ENCODE results near the gene LRIG2. TPM values are rescaled to one million over a fixed set of nuclear protein-coding genes. Genes with fewer than 3 reads are reported as not detected.

Gene LRIG2
- total and polyA plus RNA-seq, 2 of the 13 experiments (the other 11 are each of a cell fraction or from before 2014, with no cell fraction given), result 8.1 to 12.2 TPM

- TF ChIP-seq AHDC1 (CRISPR knock-in tag; IDR thresholded peaks at IDR 0.05; ENCODE audit: borderline replicate concordance) (peak; percentile 23), DDIT3 (CRISPR knock-in tag; IDR thresholded peaks at IDR 0.05) (no peak), ZBTB2 (CRISPR knock-in tag; IDR thresholded peaks at IDR 0.05; ENCODE audit: low read depth) (no peak), ZNF280B (CRISPR knock-in tag; IDR thresholded peaks at IDR 0.05; ENCODE audit: borderline replicate concordance) (no peak; the same call in 1 of the 2 replicates), MED8 (CRISPR knock-in tag; IDR thresholded peaks at IDR 0.05; ENCODE audit: insufficient replicate concordance) (peak; percentile 43), BORCS8-MEF2B (CRISPR knock-in tag; IDR thresholded peaks at IDR 0.05) (peak; percentile 13; the same call in 1 of the 2 replicates), ARHGAP35 (CRISPR knock-in tag; IDR thresholded peaks at IDR 0.05; ENCODE audit: borderline replicate concordance) (0 out of 2 replicates have a peak, but pooled peaks have one; percentile 27), ZNF597 (CRISPR knock-in tag; IDR thresholded peaks at IDR 0.05) (no peak), ZNF850 (CRISPR knock-in tag; conservative IDR thresholded peaks at IDR 0.05) (no peak), TOPORS (CRISPR knock-in tag; IDR thresholded peaks at IDR 0.05) (no peak), ARID3A (IDR thresholded peaks at IDR 0.05; ENCODE audit: low read depth, low read length) (no peak), GRHL1 (CRISPR knock-in tag; conservative IDR thresholded peaks at IDR 0.05) (no peak)
Measured at GRCh38 chr1:113072757-113073478, at the start of gene LRIG2 (continued).

All from HepG2 (cell line).